ENCODE results near the gene CCDC89.

CCDC89 gene

GRCh38 chr11:85685820-85686459 is at the start of gene CCDC89:
CCDC89 (minus strand) TSS chr11:85686195; CDS start chr11:85686130, 65 bp downstream.
- in situ Hi-C loops (cut with MboI; ENCODE audit: low sequenced_read_pairs), result no loop called here

GRCh38 chr11:85732965-85733364 is 47.0 kb upstream of the CCDC89 start:
- in situ Hi-C loops (cut with MboI; ENCODE audit: low sequenced_read_pairs), result no loop called here

- in situ Hi-C loops (cut with MboI; ENCODE audit: low sequenced_read_pairs), result no loop called here
These were observed 40.4 kb upstream of the CCDC89 start for GRCh38 chr11:85726381-85726780.

- in situ Hi-C loops (cut with MboI; ENCODE audit: low sequenced_read_pairs), result no loop called here
These were observed 39.7 kb upstream of the CCDC89 start for GRCh38 chr11:85725510-85726258.

GRCh38 chr11:85724748-85725465 is 38.9 kb upstream of the CCDC89 start:
- in situ Hi-C loops (cut with MboI; ENCODE audit: low sequenced_read_pairs), result no loop called here

- in situ Hi-C loops (cut with MboI; ENCODE audit: low sequenced_read_pairs), result no loop called here
These were observed 37.1 kb upstream of the CCDC89 start for GRCh38 chr11:85723088-85723487.

GRCh38 chr11:85721191-85721590 is 35.2 kb upstream of the CCDC89 start:
- in situ Hi-C loops (cut with MboI; ENCODE audit: low sequenced_read_pairs), result no loop called here

GRCh38 chr11:85718991-85719807 is 33.2 kb upstream of the CCDC89 start:
- in situ Hi-C loops (cut with MboI; ENCODE audit: low sequenced_read_pairs), result no loop called here

- in situ Hi-C loops (cut with MboI; ENCODE audit: low sequenced_read_pairs), result no loop called here
These were observed 32.3 kb upstream of the CCDC89 start for GRCh38 chr11:85718126-85718943.

GRCh38 chr11:85717429-85717828 is 31.4 kb upstream of the CCDC89 start:
- in situ Hi-C loops (cut with MboI; ENCODE audit: low sequenced_read_pairs), result no loop called here

GRCh38 chr11:85712953-85713352 is 27.0 kb upstream of the CCDC89 start:
- in situ Hi-C loops (cut with MboI; ENCODE audit: low sequenced_read_pairs), result no loop called here

- in situ Hi-C loops (cut with MboI; ENCODE audit: low sequenced_read_pairs), result no loop called here
These were observed 24.9 kb upstream of the CCDC89 start for GRCh38 chr11:85710917-85711316.

GRCh38 chr11:85709941-85710702 is 24.1 kb upstream of the CCDC89 start:
- in situ Hi-C loops (cut with MboI; ENCODE audit: low sequenced_read_pairs), result no loop called here

- in situ Hi-C loops (cut with MboI; ENCODE audit: low sequenced_read_pairs), result no loop called here
These were observed 19.8 kb upstream of the CCDC89 start for GRCh38 chr11:85705800-85706199.

GRCh38 chr11:85704967-85705366 is 19.0 kb upstream of the CCDC89 start:
- in situ Hi-C loops (cut with MboI; ENCODE audit: low sequenced_read_pairs), result no loop called here

GRCh38 chr11:85699957-85700741 is 14.2 kb upstream of the CCDC89 start:
- in situ Hi-C loops (cut with MboI; ENCODE audit: low sequenced_read_pairs), result no loop called here

- in situ Hi-C loops (cut with MboI; ENCODE audit: low sequenced_read_pairs), result no loop called here
These were observed 12.2 kb upstream of the CCDC89 start for GRCh38 chr11:85698195-85698594.

- in situ Hi-C loops (cut with MboI; ENCODE audit: low sequenced_read_pairs), result no loop called here
These were observed 11.8 kb upstream of the CCDC89 start for GRCh38 chr11:85697747-85698146.

GRCh38 chr11:85695546-85695945 is 9.6 kb upstream of the CCDC89 start:
- in situ Hi-C loops (cut with MboI; ENCODE audit: low sequenced_read_pairs), result no loop called here
